K562 (cell line): ENCODE measurements around the gene SDCCAG8. TPM values are rescaled to one million over a fixed set of nuclear protein-coding genes. Genes with fewer than 3 reads are reported as not detected.

Experiments
- CREM ChIP-seq: IDR thresholded peaks from 2 replicates; pipeline ENCODE4 v1.6.1; 2014; ENCODE audit warnings: antibody characterized with exemption, low read depth
- ELF1 ChIP-seq: fragments of 200-800 bp; sonication (Bioruptor generic); IDR thresholded peaks from 2 replicates; pipeline ENCODE4 v1.6.1; 2016; ENCODE audit warnings: missing genetic modification characterization, missing compliant biosample characterization
- FUS ChIP-seq: fragments of 200-400 bp; formaldehyde crosslinking; optimal IDR thresholded peaks from 2 replicates; pipeline ENCODE3; 2017; ENCODE audit warnings: low read depth, low read length
- GTF2E2 ChIP-seq: fragments of 200-800 bp; sonication (Bioruptor generic); IDR thresholded peaks from 2 replicates; pipeline ENCODE4 v1.6.1; 2016; ENCODE audit warnings: missing genetic modification characterization, missing compliant biosample characterization
- HDAC8 ChIP-seq: fragments of 450-650 bp; IDR thresholded peaks from 2 replicates; pipeline ENCODE4 v1.6.1; 2016; ENCODE audit warnings: mild to moderate bottlenecking, missing genetic modification characterization, moderate library complexity, missing compliant biosample characterization
- HDGF ChIP-seq: fragments of 450-650 bp; IDR thresholded peaks from 2 replicates; pipeline ENCODE4 v1.6.1; 2016
- HEY1 ChIP-seq: fragments of 250-450 bp; sonication (Bioruptor Pico); IDR thresholded peaks from 2 replicates; pipeline ENCODE4 v1.5.0; 2020; ENCODE audit warnings: mild to moderate bottlenecking, moderate library complexity, borderline replicate concordance
- KLF13 ChIP-seq: fragments of 450-650 bp; IDR thresholded peaks from 2 replicates; pipeline ENCODE4 v1.6.1; 2016; ENCODE audit warnings: missing genetic modification characterization, low read depth, mild to moderate bottlenecking, missing compliant biosample characterization, moderate library complexity, borderline replicate concordance
- NBN ChIP-seq: fragments of 450-650 bp; IDR thresholded peaks from 2 replicates; pipeline ENCODE4 v1.6.1; 2016; ENCODE audit warnings: low read depth, mild to moderate bottlenecking
- NCOA1 ChIP-seq: fragments of 450-650 bp; IDR thresholded peaks from 2 replicates; pipeline ENCODE4 v1.6.1; 2016; ENCODE audit warnings: low read depth
- NR2F6 ChIP-seq: fragments of 450-650 bp; formaldehyde crosslinking; IDR thresholded peaks from 2 replicates; pipeline ENCODE4 v1.4.0; 2020; ENCODE audit warnings: mild to moderate bottlenecking
- OTX1 ChIP-seq: fragments of 450-650 bp; formaldehyde crosslinking; IDR thresholded peaks from 2 replicates; pipeline ENCODE4 v1.4.0; 2022; ENCODE audit warnings: mild to moderate bottlenecking
- PML ChIP-seq: IDR thresholded peaks from 2 replicates; pipeline ENCODE4 v1.6.1; 2012; ENCODE audit warnings: low read length, inconsistent platforms
- POLR2AphosphoS2 ChIP-seq: IDR thresholded peaks from 2 replicates; pipeline ENCODE4 v1.6.1; 2012; ENCODE audit warnings: low read length, improper control_type of control experiment
- POLR2AphosphoS5 ChIP-seq: IDR thresholded peaks from 2 replicates; pipeline ENCODE4 v1.6.1; 2011; ENCODE audit warnings: mild to moderate bottlenecking, low read depth, low read length, moderate library complexity; ENCODE audit not compliant: control insufficient read depth, insufficient read depth
- POLR2H ChIP-seq: IDR thresholded peaks from 2 replicates; pipeline ENCODE4 v1.6.1; 2016; ENCODE audit warnings: missing genetic modification characterization, low read depth, mild to moderate bottlenecking, control low read depth, missing compliant biosample characterization, moderate library complexity
- PRPF4 ChIP-seq: fragments of 200-400 bp; formaldehyde crosslinking; IDR thresholded peaks from one replicate; pipeline ENCODE4 v1.6.1; 2017; ENCODE audit warnings: low read length, low read depth, mild to moderate bottlenecking; ENCODE audit not compliant: insufficient read depth, poor library complexity, severe bottlenecking
- PURB ChIP-seq: sonication (generic); formaldehyde crosslinking; IDR thresholded peaks from 2 replicates; pipeline ENCODE4 v1.9.0; 2021; ENCODE audit warnings: low read depth, mild to moderate bottlenecking, missing genetic modification reagents
- SIN3A ChIP-seq, 2 experiments: fragments of 150-350 bp in 1 of 2; IDR thresholded peaks; 2 replicates each; pipeline ENCODE4 v1.6.1; 2011 to 2016; ENCODE audit warnings: borderline replicate concordance in 2 of 2, low read depth in 2 of 2, low read length in 2 of 2, mild to moderate bottlenecking in 2 of 2, moderate library complexity in 2 of 2; ENCODE audit not compliant: control insufficient read depth in 1 of 2
- SMARCE1 ChIP-seq: fragments of 450-650 bp; IDR thresholded peaks from 2 replicates; pipeline ENCODE4 v1.7.1; 2016; ENCODE audit warnings: mild to moderate bottlenecking
- SP1 ChIP-seq: sonication (generic); formaldehyde crosslinking; IDR thresholded peaks from 2 replicates; pipeline ENCODE4 v1.8.1; 2022; ENCODE audit warnings: mild to moderate bottlenecking, missing genetic modification reagents
- SRF ChIP-seq, 2 experiments: fragments of 250-450, 450-650 bp in 1 of 2; sonication (Bioruptor Pico) in 1 of 2; sonication (generic) in 1 of 2; formaldehyde crosslinking; IDR thresholded peaks; 2 replicates each; pipeline versions ENCODE4 v1.5.0 to v1.5.1; 2020 to 2022; ENCODE audit warnings: mild to moderate bottlenecking in 1 of 2, missing genetic modification reagents in 1 of 2
- TAF1 ChIP-seq: IDR thresholded peaks from 2 replicates; pipeline ENCODE4 v1.6.1; 2011; ENCODE audit warnings: mild to moderate bottlenecking, low read length, moderate library complexity; ENCODE audit not compliant: insufficient read depth, control insufficient read depth, severe bottlenecking; ENCODE audit errors: extremely low read depth
- TOE1 ChIP-seq, 2 experiments: fragments of 450-650 bp in 1 of 2; sonication (generic) in 1 of 2; formaldehyde crosslinking in 1 of 2; IDR thresholded peaks; 2 replicates each; pipeline versions ENCODE4 v1.7.1 to v1.8.0; 2016 to 2022; ENCODE audit warnings: borderline replicate concordance in 2 of 2, mild to moderate bottlenecking in 2 of 2, antibody characterized with exemption in 1 of 2, inconsistent platforms in 1 of 2, low read depth in 1 of 2, missing genetic modification reagents in 1 of 2, moderate library complexity in 1 of 2
- ZBTB9 ChIP-seq: fragments of 450-650 bp; formaldehyde crosslinking; IDR thresholded peaks from 2 replicates; pipeline ENCODE4 v1.4.0; 2020; ENCODE audit warnings: mild to moderate bottlenecking, moderate library complexity
- ZNF224 ChIP-seq: sonication (generic); formaldehyde crosslinking; IDR thresholded peaks from 2 replicates; pipeline ENCODE4 v1.8.0; 2022; ENCODE audit warnings: mild to moderate bottlenecking, missing genetic modification reagents
- polyA plus RNA-seq, 8 experiments: library from polyadenylated mRNA; depleted of rRNA in 4 of 8; stranded (reverse) in 5 of 8; unstranded in 3 of 8; fragments of >200 nt; fragmentation: Nextera tagmentation in 2 of 8; fragmentation: Illumina TruSeq in 1 of 8; extraction: Ambion mirVana in 2 of 8; extraction: Trizol in 1 of 8; gene quantifications; 2 replicates each; pipeline versions ENCODE4 v1.2.1 to v1.2.3, GENCODE V29; 2011 to 2014; ENCODE audit warnings: inconsistent platforms in 1 of 8, missing spikeins in 1 of 8
- total RNA-seq, 7 experiments: library from RNA; depleted of rRNA in 6 of 7; stranded (reverse); fragments of >200 nt in 6 of 7; fragmentation: Illumina TruSeq in 2 of 7; extraction: Trizol in 2 of 7; gene quantifications; 2 replicates each; pipeline versions ENCODE4 v1.2.1 to v1.2.3, GENCODE V29; 2011 to 2021; ENCODE audit warnings: low replicate concordance in 1 of 7

The SDCCAG8 gene
- total and polyA plus RNA-seq, 9 of the 15 experiments (the other 6 are each of a cell fraction or from before 2014, with no cell fraction given) = 17.9 to 36.7 (median 25.4) TPM

- 0 out of 2 replicates have a peak, but pooled peaks have one; percentile 51 for TF ChIP-seq KLF13 (tag)
- TF ChIP-seq SMARCE1 = peak; percentile 33; the same call in 1 of the 2 replicates
- peak; percentile 85 for TF ChIP-seq TAF1
- no peak for TF ChIP-seq PRPF4
- peak; percentile 62 for TF ChIP-seq NCOA1
- TF ChIP-seq CREM = peak; percentile 84
- peak; percentile 79; the same call in 1 of the 2 replicates for TF ChIP-seq HEY1 (CRISPR knock-in tag)
- peak; percentile 89; the same call in 1 of the 2 replicates for TF ChIP-seq GTF2E2 (tag)
- TF ChIP-seq SP1 (CRISPR knock-in tag) = peak; percentile 55
- no peak for TF ChIP-seq PURB (CRISPR knock-in tag)
- TF ChIP-seq PML = peak; percentile 71
- peak; percentile 62; the same call in 1 of the 2 replicates for TF ChIP-seq HDAC8 (tag)
- TF ChIP-seq HDGF = no peak
- TF ChIP-seq POLR2AphosphoS2 = peak; percentile 43; the same call in 1 of the 2 replicates
- TF ChIP-seq ELF1 = peak; percentile 78
- peak; percentile 77 for TF ChIP-seq ZBTB9 (CRISPR knock-in tag)
- TF ChIP-seq SIN3A (IDR thresholded peaks at IDR 0.05; ENCODE audit: borderline replicate concordance in 2 of 2, control insufficient read depth in 1 of 2, low read depth in 2 of 2, low read length in 2 of 2) = peak in 1 of 2 experiments; percentile 72; a peak in 2 of 4 replicates
- TF ChIP-seq FUS = no peak
- peak; percentile 62 for TF ChIP-seq POLR2H (tag)
- 0 out of 2 replicates have a peak, but pooled peaks have one; percentile 28 for TF ChIP-seq TOE1 (IDR thresholded peaks at IDR 0.05; ENCODE audit: borderline replicate concordance)
- 0 out of 2 replicates have a peak, but pooled peaks have one; percentile 19 for TF ChIP-seq TOE1 (CRISPR knock-in tag; IDR thresholded peaks at IDR 0.05; ENCODE audit: borderline replicate concordance, low read depth)
- TF ChIP-seq ZNF224 (CRISPR knock-in tag) = peak; percentile 78; the same call in 1 of the 2 replicates
- TF ChIP-seq POLR2AphosphoS5 = peak; percentile 89
- peak; percentile 32 for TF ChIP-seq NBN
- TF ChIP-seq OTX1 (CRISPR knock-in tag) = peak; percentile 54; the same call in 1 of the 2 replicates
- TF ChIP-seq SRF (CRISPR knock-in tag; IDR thresholded peaks at IDR 0.05) = 0 out of 4 replicates have a peak, but pooled peaks of 1 of the 2 experiments have one; percentile 38
- TF ChIP-seq NR2F6 (CRISPR knock-in tag) = no peak
These were observed at the start of gene SDCCAG8 (continued) for GRCh38 chr1:243255791-243256512.
